Measurements from ENCODE around the gene ARRDC3.

GRCh38 chr5:91318724-91319123 is 64.4 kb downstream of the ARRDC3 start:
- no peak for TF ChIP-seq CTCF (IDR thresholded peaks at IDR 0.05; ENCODE audit: low read length)
- no peak for TF ChIP-seq EZH2 (IDR thresholded peaks at IDR 0.05; ENCODE audit: borderline replicate concordance, low read length)
